H9 (cell line): ENCODE results near the gene ABI3. TPM values are rescaled to one million over a fixed set of nuclear protein-coding genes. Genes with fewer than 3 reads are reported as not detected.

Experiments
- DNase-seq: peaks from one replicate; pipeline ENCODE4 v3.0.0-alpha.2; 2017
- H2AFZ ChIP-seq: one replicate; pipeline ENCODE4 v1.6.1; 2013; ENCODE audit warnings: mild to moderate bottlenecking, low read length, control low read depth, moderate library complexity
- H2AK5ac ChIP-seq: 2 replicates; pipeline ENCODE4 v1.6.1; 2013; ENCODE audit warnings: low read length, control low read depth, mixed read lengths; ENCODE audit not compliant: insufficient read length
- H2BK120ac ChIP-seq: one replicate; pipeline ENCODE4 v1.6.1; 2013; ENCODE audit warnings: low read depth, mild to moderate bottlenecking, low read length, control low read depth, inconsistent platforms; ENCODE audit not compliant: poor library complexity, severe bottlenecking
- H2BK12ac ChIP-seq: 2 replicates; pipeline ENCODE4 v1.6.1; 2013; ENCODE audit warnings: low read length, control low read depth, mixed read lengths, low read depth; ENCODE audit not compliant: insufficient read length
- H2BK15ac ChIP-seq: 2 replicates; pipeline ENCODE4 v1.6.1; 2013; ENCODE audit warnings: low read depth, low read length, control low read depth
- H2BK20ac ChIP-seq: one replicate; pipeline ENCODE4 v1.6.1; 2013; ENCODE audit warnings: low read depth, mild to moderate bottlenecking, low read length, control low read depth, inconsistent platforms; ENCODE audit not compliant: poor library complexity, severe bottlenecking
- H2BK5ac ChIP-seq: 2 replicates; pipeline ENCODE4 v1.6.1; 2013; ENCODE audit warnings: low read length, control low read depth, mixed read lengths; ENCODE audit not compliant: insufficient read length
- H3K14ac ChIP-seq: 2 replicates; pipeline ENCODE4 v1.6.1; 2013; ENCODE audit warnings: low read length, control low read depth; ENCODE audit not compliant: insufficient read depth
- H3K18ac ChIP-seq: 2 replicates; pipeline ENCODE4 v1.6.1; 2013; ENCODE audit warnings: low read depth, mild to moderate bottlenecking, mixed read lengths, low read length, control low read depth; ENCODE audit not compliant: insufficient read length
- H3K23ac ChIP-seq: 2 replicates; pipeline ENCODE4 v1.6.1; 2013; ENCODE audit warnings: low read length, control low read depth, mixed read lengths, low read depth; ENCODE audit not compliant: insufficient read length
- H3K23me2 ChIP-seq: 2 replicates; pipeline ENCODE4 v1.6.1; 2013; ENCODE audit warnings: low read depth, mild to moderate bottlenecking, mixed read lengths, low read length, control low read depth; ENCODE audit not compliant: insufficient read length, poor library complexity, severe bottlenecking
- H3K27ac ChIP-seq: 2 replicates; pipeline ENCODE4 v1.5.1; 2013; ENCODE audit warnings: low read length, control low read depth, mixed read lengths, low read depth; ENCODE audit not compliant: insufficient read length
- H3K27me3 ChIP-seq: 2 replicates; pipeline ENCODE4 v1.6.1; 2013; ENCODE audit warnings: low read length, control low read depth, inconsistent platforms; ENCODE audit not compliant: insufficient read depth
- H3K4ac ChIP-seq: 2 replicates; pipeline ENCODE4 v1.6.1; 2013; ENCODE audit warnings: low read depth, mild to moderate bottlenecking, control low read depth, inconsistent platforms, low read length, moderate library complexity
- H3K4me1 ChIP-seq: 2 replicates; pipeline ENCODE4 v1.6.1; 2013; ENCODE audit warnings: low read length, control low read depth, inconsistent platforms; ENCODE audit not compliant: insufficient read depth
- H3K4me2 ChIP-seq: 2 replicates; pipeline ENCODE4 v1.6.1; 2013; ENCODE audit warnings: low read length, control low read depth, mixed read lengths; ENCODE audit not compliant: insufficient read length, insufficient read depth
- H3K56ac ChIP-seq: 2 replicates; pipeline ENCODE4 v1.6.1; 2013; ENCODE audit warnings: low read depth, mild to moderate bottlenecking, mixed read lengths, low read length, control low read depth; ENCODE audit not compliant: insufficient read length
- H3K79me1 ChIP-seq: 2 replicates; pipeline ENCODE4 v1.6.1; 2013; ENCODE audit warnings: low read depth, mild to moderate bottlenecking, moderate library complexity, low read length, control low read depth, inconsistent platforms; ENCODE audit not compliant: insufficient read depth, poor library complexity, severe bottlenecking
- H3K79me2 ChIP-seq: 2 replicates; pipeline ENCODE4 v1.6.1; 2013; ENCODE audit warnings: low read length, control low read depth, inconsistent platforms; ENCODE audit not compliant: insufficient read depth
- H3K9ac ChIP-seq: 2 replicates; pipeline ENCODE4 v1.6.1; 2013; ENCODE audit warnings: low read length, control low read depth, mixed read lengths; ENCODE audit not compliant: insufficient read length; ENCODE audit errors: extremely low read depth
- H3K9me3 ChIP-seq: one replicate; pipeline ENCODE4 v1.6.1; 2013; ENCODE audit warnings: low read depth, low read length, inconsistent platforms; ENCODE audit not compliant: control insufficient read depth
- H3T11ph ChIP-seq: one replicate; pipeline ENCODE4 v1.6.1; 2013; ENCODE audit warnings: mild to moderate bottlenecking, low read length, control low read depth, inconsistent platforms
- H4K20me1 ChIP-seq: one replicate; pipeline ENCODE4 v1.6.1; 2013; ENCODE audit not compliant: control insufficient read depth, insufficient read length, insufficient read depth
- H4K5ac ChIP-seq: 2 replicates; pipeline ENCODE4 v1.6.1; 2013; ENCODE audit warnings: low read depth, mild to moderate bottlenecking, mixed read lengths, low read length, control low read depth; ENCODE audit not compliant: insufficient read length
- H4K8ac ChIP-seq: replicated peaks from 2 replicates; pipeline ENCODE4 v1.6.1; 2013; ENCODE audit warnings: low read length, control low read depth, mixed read lengths, low read depth; ENCODE audit not compliant: insufficient read length
- H4K91ac ChIP-seq: 2 replicates; pipeline ENCODE4 v1.6.1; 2013; ENCODE audit warnings: low read depth, mild to moderate bottlenecking, moderate library complexity, mixed read lengths, low read length, control low read depth; ENCODE audit not compliant: insufficient read length
- H3K27ac Mint-ChIP-seq, 3 experiments: 2 replicates in 2 of 3; 3 replicates in 1 of 3; pipeline ENCODE4 v1.8.0; 2020 to 2021; ENCODE audit warnings: mixed read lengths in 3 of 3, mild to moderate bottlenecking in 1 of 3, moderate library complexity in 1 of 3
- H3K27me3 Mint-ChIP-seq: 2 replicates; pipeline ENCODE4 v1.8.0; 2021; ENCODE audit warnings: low read depth, mild to moderate bottlenecking, moderate library complexity, mixed read lengths
- H3K36me3 Mint-ChIP-seq, 3 experiments: 2 replicates in 2 of 3; 3 replicates in 1 of 3; pipeline ENCODE4 v1.8.0; 2020 to 2021; ENCODE audit warnings: low read depth in 3 of 3, mixed read lengths in 3 of 3; ENCODE audit not compliant: insufficient read depth in 1 of 3
- H3K4me1 Mint-ChIP-seq, 2 experiments: 2 replicates each; pipeline ENCODE4 v1.8.0; 2020; ENCODE audit warnings: mixed read lengths in 2 of 2
- H3K4me3 Mint-ChIP-seq, 2 experiments: 2 replicates in 1 of 2; 3 replicates in 1 of 2; pipeline ENCODE4 v1.8.0; 2020 to 2021; ENCODE audit warnings: mild to moderate bottlenecking in 2 of 2, mixed read lengths in 2 of 2, moderate library complexity in 1 of 2
- H3K9me3 Mint-ChIP-seq, 2 experiments: 2 replicates in 1 of 2; 3 replicates in 1 of 2; pipeline ENCODE4 v1.8.0; 2020; ENCODE audit warnings: mild to moderate bottlenecking in 2 of 2, mixed read lengths in 2 of 2, moderate library complexity in 1 of 2
- CTCF ChIP-seq: fragments of 200-600 bp; sonication (generic); conservative IDR thresholded peaks from 3 replicates; pipeline ENCODE4 v1.8.0; 2021; ENCODE audit warnings: antibody characterized with exemption, mild to moderate bottlenecking
- WGBS: extraction: QIAGEN DNeasy Blood & Tissue Kit; methylation state at CpG from one replicate; pipeline ENCODE4 v1.1.7; 2013; ENCODE audit warnings: missing lambda C conversion rate, low lambda C conversion rate, mixed read lengths; ENCODE audit not compliant: insufficient read length; ENCODE audit errors: extremely low coverage; 5-methylcytosine and 5-hydroxymethylcytosine counted together
- total RNA-seq: library from RNA; stranded (reverse); gene quantifications from 2 replicates; pipeline ENCODE4 v1.2.1, GENCODE V29; 2021

ABI3 gene
- total RNA-seq, 1 experiment from 2014 or later = 2.1 TPM

DNA sequence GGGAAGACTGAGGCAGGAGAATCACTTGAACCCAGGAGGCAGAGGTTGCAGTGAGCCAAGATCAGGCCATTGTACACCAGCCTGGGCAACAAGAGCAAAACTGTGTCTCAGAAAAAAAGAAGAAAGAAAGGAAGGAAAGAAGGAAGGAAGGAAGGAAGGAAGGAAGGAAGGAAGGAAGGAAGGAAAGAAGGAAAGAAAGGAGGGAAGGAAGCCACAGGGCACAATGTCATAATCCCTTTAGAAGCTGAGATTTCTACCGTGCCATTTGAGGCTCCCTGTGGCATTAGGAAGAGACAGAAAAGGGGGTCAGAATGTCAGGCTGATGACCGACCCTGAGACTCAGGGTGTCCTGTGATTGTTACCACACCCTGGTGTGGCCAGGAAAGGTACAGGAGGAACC is 6.7 kb upstream of the ABI3 start:
- H3K79me1 ChIP-seq = no peaks in the 10 kb centered on the region
- H3K56ac ChIP-seq = no peak overlapping the region
- Mint-ChIP-seq H3K9me3 (no peaks in the 10 kb centered on the region), H3K36me3 (no peaks in the 10 kb centered on the region), H3K4me3 (no peak overlapping the region), H3K4me1 (peaks cover 0 to under 1% of the 10 kb centered on the region in 2 experiments; a peak in 1 of 4 replicates), H3K27ac (no peak overlapping the region), H3K27me3 (peaks cover 32% of the 10 kb centered on the region)
- no peak overlapping the region for H2AK5ac ChIP-seq
- no peaks in the 10 kb centered on the region for H3K79me2 ChIP-seq
- no peaks in the 10 kb centered on the region for H3K23me2 ChIP-seq
- H2AFZ ChIP-seq = no peak overlapping the region
- no peak overlapping the region for H3K14ac ChIP-seq
- no peak overlapping the region for H2BK12ac ChIP-seq
- H3K18ac ChIP-seq = no peak overlapping the region
- no peak overlapping the region for H4K91ac ChIP-seq
- H2BK15ac ChIP-seq = no peak overlapping the region
- H3K4ac ChIP-seq = no peak overlapping the region
- no peak overlapping the region for H3K27ac ChIP-seq
- H4K8ac ChIP-seq = no peak overlapping the region
- no peak overlapping the region for H3K9ac ChIP-seq
- no peaks in the 10 kb centered on the region for H4K20me1 ChIP-seq
- H3K23ac ChIP-seq = no peak overlapping the region
- DNase-seq = no peak
- no peak overlapping the region for H3T11ph ChIP-seq
- no peak overlapping the region for H2BK120ac ChIP-seq
- WGBS = no CpG with 5 or more reads among the region's 2 CpGs
- H2BK5ac ChIP-seq = no peak overlapping the region
- H3K27me3 ChIP-seq = no peaks in the 10 kb centered on the region; the same call in 1 of the 2 replicates
- H4K5ac ChIP-seq = no peak overlapping the region
- H3K4me1 ChIP-seq = no peaks in the 10 kb centered on the region
- H3K4me2 ChIP-seq = no peak overlapping the region
- H2BK20ac ChIP-seq = no peak overlapping the region
- H3K9me3 ChIP-seq = no peaks in the 10 kb centered on the region
- no peak for TF ChIP-seq CTCF
